CMK (cell line): ENCODE data around the gene CASKIN2.
"Not testable (repeated sequence)": the region's sequence is repeated elsewhere in the genome, so short reads cannot be mapped to it uniquely, and the experiment has no call there.

ENCODE experiments used
- DNase-seq: peaks from one replicate; pipeline ENCODE4 v3.0.0-alpha.2; 2010; ENCODE audit warnings: low read depth

Gene CASKIN2

DNA sequence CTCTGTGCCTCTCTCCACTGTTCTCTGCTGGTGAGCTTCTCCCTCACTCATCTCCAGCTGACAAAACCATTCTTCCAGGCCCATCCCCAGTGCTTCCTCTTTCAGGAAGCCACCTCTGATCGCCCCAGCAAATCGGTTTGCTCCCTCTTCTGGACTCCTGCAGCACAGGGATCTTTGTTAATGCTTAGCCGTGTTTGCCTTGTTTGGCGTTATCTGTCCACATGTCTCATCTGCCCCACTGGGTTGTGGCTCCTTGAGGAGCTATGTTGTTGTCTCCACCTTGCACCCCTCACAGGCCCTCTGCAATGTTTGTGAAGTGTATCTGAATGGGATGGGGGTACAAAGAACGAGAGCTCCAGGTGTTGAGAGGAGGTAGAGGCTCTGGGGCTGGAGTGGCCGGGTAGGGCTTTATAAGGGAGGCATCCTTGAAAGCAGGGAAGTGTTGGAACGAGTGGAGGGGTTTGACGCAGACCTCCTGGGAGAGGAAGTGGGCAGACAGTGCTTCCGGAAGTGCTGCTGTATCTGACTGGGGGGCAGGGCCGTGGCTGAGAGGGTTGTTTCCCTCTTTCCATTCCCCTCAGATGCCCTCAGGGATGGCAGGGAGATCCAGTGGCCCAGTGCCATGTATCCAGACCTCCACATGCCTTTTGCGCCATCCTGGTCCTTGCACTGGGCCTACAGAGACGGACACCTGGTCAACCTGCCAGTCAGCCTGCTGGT lies 27.8 kb downstream of the CASKIN2 start:
- peak; percentile 82 for DNase-seq

DNA sequence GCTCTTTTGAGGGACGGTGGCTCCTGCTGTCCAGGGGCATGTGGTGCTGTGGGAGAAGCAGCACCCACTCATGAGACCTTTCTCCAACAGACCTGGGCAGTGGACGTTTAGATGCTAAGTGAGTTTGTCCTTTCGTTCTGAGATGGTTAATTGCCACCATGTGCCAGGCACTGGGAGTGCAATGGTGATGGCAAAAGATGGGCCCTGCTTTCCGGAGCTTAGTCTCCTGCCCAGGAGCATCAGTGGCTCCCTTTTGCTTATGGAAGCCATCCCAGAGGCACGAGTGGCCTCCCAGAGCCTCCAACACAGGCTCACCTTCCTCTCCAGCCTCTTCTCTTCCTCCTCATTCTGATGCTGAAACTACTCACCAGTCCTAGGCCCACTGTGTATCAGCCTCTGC lies 28.4 kb downstream of the CASKIN2 start:
- no peak for DNase-seq

DNA sequence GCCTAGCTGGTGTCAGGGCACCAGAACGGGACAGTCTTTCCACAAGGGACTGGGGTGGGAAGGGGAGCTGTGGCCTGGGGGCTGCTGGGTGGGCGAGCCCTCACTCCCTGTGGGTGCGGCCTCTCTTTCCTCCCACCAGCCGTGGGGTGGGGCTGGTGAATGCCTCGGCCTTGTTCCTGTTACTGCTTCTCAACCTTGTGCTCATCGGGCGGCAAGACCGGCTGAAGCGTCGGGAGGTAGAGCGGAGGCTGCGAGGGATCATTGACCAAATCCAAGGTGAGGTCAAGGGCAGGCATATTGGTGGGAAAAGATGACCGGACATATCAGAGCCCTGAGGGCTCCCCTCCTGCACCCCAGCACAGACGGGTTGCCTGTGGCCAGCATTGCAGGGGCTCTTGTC lies 29.2 kb downstream of the CASKIN2 start:
- no peak for DNase-seq

DNA sequence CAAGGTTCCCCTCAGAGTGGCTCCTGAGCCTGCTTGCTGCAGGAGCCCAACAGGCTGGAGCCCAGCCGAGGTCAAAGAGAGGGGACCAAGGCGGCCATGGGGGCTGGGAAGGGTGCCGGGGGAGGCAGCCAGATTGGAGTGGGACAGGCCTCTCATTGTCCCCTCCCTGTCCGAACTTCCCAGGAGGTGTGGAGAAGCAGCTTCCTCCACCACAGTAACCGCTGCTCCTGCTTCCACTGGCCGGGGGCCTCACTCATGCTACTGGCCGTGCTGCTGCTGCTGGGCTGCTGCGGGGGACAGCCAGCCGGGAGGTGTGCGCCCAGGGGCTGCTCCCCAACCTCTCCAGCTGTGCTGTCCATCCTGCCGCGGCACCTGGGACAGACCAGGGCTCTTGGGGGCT lies 29.6 kb downstream of the CASKIN2 start:
- DNase-seq = no peak

GRCh38 chr17:75482098-75482942 lies 33.0 kb downstream of the CASKIN2 start:
- DNase-seq = no peak

- no peak for DNase-seq
These were observed 33.9 kb downstream of the CASKIN2 start for GRCh38 chr17:75481194-75482068.

- DNase-seq = no peak
These were observed 35.1 kb downstream of the CASKIN2 start for GRCh38 chr17:75480281-75480680.

- DNase-seq = no peak
These were observed 36.8 kb downstream of the CASKIN2 start for GRCh38 chr17:75478508-75478907.

GRCh38 chr17:75477490-75477862 lies 37.9 kb downstream of the CASKIN2 start:
- not testable (repeated sequence) for DNase-seq

DNA sequence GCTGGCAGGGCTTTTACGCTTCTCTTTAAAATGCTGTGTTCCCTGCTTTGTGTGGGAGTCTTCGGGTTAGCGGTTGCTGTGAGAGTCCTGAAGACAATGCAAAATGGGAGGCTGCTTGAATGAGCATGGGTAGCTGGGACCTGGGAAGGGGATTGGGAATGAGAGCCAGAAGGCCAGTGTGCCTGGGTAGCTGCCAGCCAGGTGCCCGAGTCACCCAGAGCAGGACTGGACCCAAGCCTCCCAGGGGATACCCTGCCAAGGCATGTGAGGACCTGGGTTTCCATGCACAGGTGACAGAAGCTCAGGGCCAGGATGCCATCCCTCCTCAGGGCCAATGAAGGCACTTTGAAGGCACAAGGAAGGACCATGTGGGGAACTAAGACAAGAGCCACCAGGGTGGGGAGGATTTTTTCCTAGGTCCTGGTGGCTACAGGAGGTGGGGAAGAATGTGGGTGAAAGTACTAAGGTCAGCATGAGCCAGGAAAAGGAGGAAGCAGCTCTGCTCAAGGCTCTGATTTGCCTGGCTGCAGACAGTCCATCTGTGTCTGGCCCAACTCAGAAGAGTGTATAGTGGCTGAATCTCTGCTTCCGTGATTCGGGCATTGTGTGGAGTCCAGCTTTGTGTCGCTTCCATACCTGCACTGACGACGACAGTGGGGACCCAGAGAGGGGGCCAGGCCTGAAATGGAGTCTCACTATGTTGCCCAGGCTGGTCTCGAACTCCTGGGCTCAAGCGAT lies 38.4 kb downstream of the CASKIN2 start:
- DNase-seq = no peak

GRCh38 chr17:75476271-75476671 lies 39.1 kb downstream of the CASKIN2 start:
- no peak for DNase-seq

- DNase-seq = no peak
These were observed 39.5 kb downstream of the CASKIN2 start for GRCh38 chr17:75475851-75476250.

DNA sequence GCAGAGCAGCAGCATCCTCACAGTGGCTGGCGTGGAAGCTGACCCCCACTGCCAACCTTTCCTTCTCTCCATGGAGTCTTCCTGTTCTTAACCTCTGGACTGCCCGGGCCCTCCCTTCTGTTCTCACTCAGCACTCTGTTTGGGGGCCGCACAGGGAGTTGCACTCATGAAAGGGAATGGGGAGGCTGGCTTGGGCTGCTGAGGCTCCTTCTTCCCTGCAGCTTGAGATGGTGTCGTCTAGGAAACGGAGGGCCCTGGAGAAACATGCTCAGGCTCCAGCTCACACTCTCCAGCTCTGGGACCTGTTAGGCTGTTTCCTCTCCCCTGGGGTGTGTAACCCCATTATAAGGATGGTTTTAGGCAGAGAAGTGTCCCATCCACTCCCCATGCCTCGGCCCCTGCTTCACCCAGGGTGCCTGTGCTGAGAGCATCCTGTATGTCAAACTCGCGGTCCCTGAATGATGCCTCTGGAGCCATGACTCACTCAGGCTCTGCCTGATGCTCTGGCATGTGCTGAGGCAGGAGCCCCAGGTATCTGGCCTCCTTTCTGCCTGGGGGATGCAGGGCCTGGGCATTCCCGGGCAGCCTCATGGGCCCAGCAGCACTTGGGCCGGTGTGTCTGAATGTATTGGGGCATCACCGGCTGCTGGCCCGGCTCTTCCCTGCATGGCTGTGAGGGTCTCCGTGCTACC lies 40.0 kb downstream of the CASKIN2 start:
- DNase-seq = no peak

GRCh38 chr17:75474736-75475135 lies 40.6 kb downstream of the CASKIN2 start:
- DNase-seq = no peak

GRCh38 chr17:75473246-75473645 lies 42.1 kb downstream of the CASKIN2 start:
- no peak for DNase-seq

DNA sequence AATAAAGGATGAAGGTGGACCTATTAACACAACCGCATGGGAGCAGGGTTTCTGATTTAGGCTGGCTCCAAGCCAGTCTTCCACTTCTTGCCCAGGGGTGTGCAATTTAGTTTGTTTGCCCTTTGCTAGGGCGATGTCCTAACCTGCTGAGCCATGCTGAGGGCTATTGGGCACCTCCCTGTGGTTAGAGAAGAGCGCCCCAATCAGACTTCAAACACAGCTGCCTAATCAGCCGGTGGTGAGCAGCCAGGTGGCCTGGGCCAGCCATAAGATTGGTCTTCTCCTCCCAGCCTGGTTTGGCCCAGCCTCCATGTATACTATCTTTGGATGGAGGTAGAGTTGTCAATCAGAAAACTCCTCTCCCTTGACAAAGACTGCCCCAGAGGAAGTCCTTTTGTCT lies 43.2 kb downstream of the CASKIN2 start:
- no peak for DNase-seq

GRCh38 chr17:75471207-75471606 lies 44.1 kb downstream of the CASKIN2 start:
- no peak for DNase-seq

GRCh38 chr17:75468779-75469373 lies 46.5 kb downstream of the CASKIN2 start:
- no peak for DNase-seq

- DNase-seq = no peak
These were observed 47.0 kb downstream of the CASKIN2 start for GRCh38 chr17:75468291-75468754.

DNA sequence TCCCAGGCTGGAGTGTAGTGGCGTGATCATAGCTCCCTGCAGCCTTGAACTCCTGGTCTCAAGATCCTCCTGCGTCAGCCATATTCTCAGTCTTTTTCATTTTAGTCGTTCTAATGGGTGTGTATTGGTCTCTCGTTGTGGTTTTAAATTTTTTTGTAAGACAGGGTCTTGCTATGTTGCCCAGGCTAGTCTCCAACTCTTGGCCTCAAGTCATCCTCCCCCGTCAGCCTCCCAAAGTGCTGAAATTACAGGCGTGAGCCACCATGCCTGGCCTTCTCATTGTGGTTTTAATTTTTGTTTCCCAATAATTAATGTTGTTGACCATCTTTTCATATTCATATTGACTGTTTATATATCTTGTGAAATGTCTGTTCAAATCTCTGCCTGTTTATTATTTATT lies 50.3 kb downstream of the CASKIN2 start:
- DNase-seq = no peak

GRCh38 chr17:75463603-75464002 lies 51.7 kb downstream of the CASKIN2 start:
- DNase-seq = no peak
